RCC 7860 (cell line): ENCODE results near the gene LGALS14.

ENCODE experiments used
- DNase-seq: peaks from one replicate; pipeline ENCODE4 v3.0.0-alpha.2; 2015; ENCODE audit warnings: low spot score
- FAIRE-seq: peaks from 2 replicates; lab custom pipeline; 2012; peaks lifted over from hg19 to GRCh38; lab: Jason Lieb, UNC

LGALS14 gene

DNA sequence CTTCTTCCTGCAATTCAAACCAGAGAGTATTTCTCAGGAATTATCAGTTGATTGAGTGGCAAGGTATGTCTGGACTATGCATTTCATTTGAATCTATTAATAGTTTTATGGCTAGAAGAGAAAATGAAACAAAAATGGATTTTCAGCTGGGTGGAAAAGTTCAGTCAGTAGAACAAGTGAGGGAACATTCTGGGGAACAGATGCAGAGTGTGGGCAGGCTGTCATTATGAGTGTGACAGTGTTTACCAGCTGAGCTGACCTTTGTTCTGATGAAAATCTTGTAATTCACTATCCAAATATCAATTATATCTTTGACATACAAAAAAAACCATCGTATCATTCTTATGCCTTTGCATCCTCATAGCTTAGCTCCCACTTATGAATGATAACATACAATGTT, 36.1 kb downstream of the LGALS14 start:
- no peak for DNase-seq
- FAIRE-seq = no peak

- DNase-seq = no peak
- FAIRE-seq = no peak
Measured at GRCh38 chr19:39745643-39746042, 41.4 kb downstream of the LGALS14 start.

- no peak for DNase-seq
- no peak for FAIRE-seq
Measured at GRCh38 chr19:39746836-39747529, 42.7 kb downstream of the LGALS14 start.

- DNase-seq (no peak), FAIRE-seq (no peak)
Measured at GRCh38 chr19:39749981-39750380, 45.7 kb downstream of the LGALS14 start.

DNA sequence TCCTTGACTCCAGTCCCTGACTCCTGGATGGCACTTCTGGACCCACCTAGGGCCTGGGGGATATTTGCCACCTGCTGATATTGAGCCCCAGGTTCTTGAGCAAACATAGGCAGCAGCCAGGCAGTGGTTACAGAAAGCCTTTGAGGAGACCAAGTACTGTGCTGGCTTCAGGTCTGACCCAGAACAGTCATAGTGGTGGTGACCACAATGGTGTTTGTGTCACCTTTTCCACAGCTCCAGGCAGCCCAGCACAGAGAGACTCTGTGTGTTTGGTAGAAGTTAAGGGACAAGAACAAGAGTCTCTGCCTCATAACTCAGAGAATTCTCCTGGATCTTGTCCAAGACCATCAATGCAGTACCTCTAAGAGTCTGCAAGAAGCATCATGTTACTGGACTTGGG, 48.1 kb downstream of the LGALS14 start:
- DNase-seq (no peak), FAIRE-seq (no peak)

- FAIRE-seq = no peak
- no peak for DNase-seq
Measured at GRCh38 chr19:39752795-39753194, 48.5 kb downstream of the LGALS14 start.

DNA sequence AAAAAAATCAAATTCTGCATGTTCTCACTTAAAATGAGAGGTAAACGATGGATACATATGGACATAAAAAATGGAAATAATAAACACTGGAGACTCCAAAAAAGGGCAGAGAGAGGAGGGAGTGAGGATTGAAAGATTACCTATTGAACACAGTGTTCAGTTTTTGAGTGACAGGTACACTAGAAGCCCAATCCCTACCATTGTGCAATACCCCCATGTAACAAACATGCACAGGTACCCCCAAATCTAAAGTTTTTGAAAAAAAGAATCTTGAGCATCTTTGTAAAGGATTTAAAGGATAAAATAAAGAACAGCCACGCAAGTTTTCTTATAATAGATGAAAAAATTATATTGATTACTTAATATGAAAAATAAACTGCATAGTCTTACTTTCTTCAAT, 50.3 kb downstream of the LGALS14 start:
- DNase-seq = no peak
- no peak for FAIRE-seq

DNA sequence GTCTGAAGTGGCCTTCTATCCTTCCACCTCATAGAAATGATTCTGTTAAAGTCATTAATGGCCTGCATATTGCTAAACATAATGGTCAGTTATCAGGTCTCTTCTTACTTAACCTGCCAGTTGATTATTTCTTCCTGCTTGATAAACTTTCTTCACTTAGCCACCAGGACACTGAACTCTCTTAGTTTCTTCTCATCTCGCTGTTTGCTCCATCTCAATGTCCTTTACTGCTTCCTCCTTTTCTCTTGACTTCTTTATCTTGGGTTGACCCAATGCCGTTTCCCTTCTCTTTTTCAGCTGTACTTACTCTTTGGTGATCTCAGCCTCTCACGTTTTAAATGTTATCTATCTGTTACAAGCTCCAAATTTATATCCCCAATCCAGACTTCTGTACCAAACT, 50.7 kb downstream of the LGALS14 start:
- FAIRE-seq (no peak), DNase-seq (no peak)
